ENCODE data around the gene DNAH10. TPM values are rescaled to one million over a fixed set of nuclear protein-coding genes. Genes with fewer than 3 reads are reported as not detected.

The DNAH10 gene
- total RNA-seq, 1 experiment from 2014 or later = 0.39 TPM

- in situ Hi-C loops (cut with HindIII; ENCODE audit: low pct_unique_long_range_greater_than_20kb, low sequenced_read_pairs) = no loop called here
- peaks cover 6% of the 10 kb centered on the region; the same call in 1 of the 2 replicates for H3K4me1 ChIP-seq (ENCODE audit: control insufficient read depth, insufficient read depth, low read length)
- no peak overlapping the region for H3K27ac ChIP-seq (ENCODE audit: low read length)
- BruUV-seq (replicated peaks) = no TSS peak
- CTCF ChIA-PET = no interaction called here
- intact Hi-C loops (cut with micrococcal nuclease; ENCODE audit: unreplicated experiment) = no loop called here
- H3K27me3 ChIP-seq (ENCODE audit: control insufficient read depth, insufficient read depth, low read length) = peaks cover 16% of the 10 kb centered on the region
- POLR2A ChIA-PET = interaction anchor here (0.7 kb wide), 1 partner anchor 52 kb away, joined by 10 read pairs; no protein-coding TSS in a partner anchor
- H3K36me3 ChIP-seq (ENCODE audit: control insufficient read depth, insufficient read depth, low read length) = no peaks in the 10 kb centered on the region
- H3K9me3 ChIP-seq (ENCODE audit: control insufficient read depth, insufficient read depth, low read depth, low read length) = no peaks in the 10 kb centered on the region
- no peak for DNase-seq (ENCODE audit: low read depth, low spot score)
- TF ChIP-seq TCF7L2 (IDR thresholded peaks at IDR 0.05; ENCODE audit: low read depth, low read length) (no peak), SIN3A (IDR thresholded peaks at IDR 0.05; ENCODE audit: borderline replicate concordance, insufficient read depth, low read depth, low read length) (no peak), REST (IDR thresholded peaks at IDR 0.05; ENCODE audit: insufficient read depth in 1 of 2, low read depth in 2 of 2, low read length in 1 of 2) (no peak), CTCF (IDR thresholded peaks at IDR 0.05) (no peak), POLR2AphosphoS5 (IDR thresholded peaks at IDR 0.05; ENCODE audit: low read depth, low read length) (no peak)
- no peak for ATAC-seq
- H3K4me3 ChIP-seq (ENCODE audit: low read depth in 2 of 2, low read length in 2 of 2) = no peak overlapping the region
Observed at GRCh38 chr12:123890536-123890902, 128.4 kb downstream of the DNAH10 start.

- TF ChIP-seq TCF7L2 (IDR thresholded peaks at IDR 0.05; ENCODE audit: low read depth, low read length) = no peak
- TF ChIP-seq REST (IDR thresholded peaks at IDR 0.05; ENCODE audit: insufficient read depth in 1 of 2, low read depth in 2 of 2, low read length in 1 of 2) = no peak
- TF ChIP-seq CTCF (IDR thresholded peaks at IDR 0.05) = no peak
- no peak for TF ChIP-seq POLR2AphosphoS5 (IDR thresholded peaks at IDR 0.05; ENCODE audit: low read depth, low read length)
- no peak for TF ChIP-seq SIN3A (IDR thresholded peaks at IDR 0.05; ENCODE audit: borderline replicate concordance, insufficient read depth, low read depth, low read length)
- no TSS peak for BruUV-seq (replicated peaks)
- intact Hi-C loops (cut with micrococcal nuclease; ENCODE audit: unreplicated experiment) = no loop called here
- no peaks in the 10 kb centered on the region for H3K36me3 ChIP-seq (ENCODE audit: control insufficient read depth, insufficient read depth, low read length)
- no peak overlapping the region for H3K27ac ChIP-seq (ENCODE audit: low read length)
- no peaks in the 10 kb centered on the region for H3K9me3 ChIP-seq (ENCODE audit: control insufficient read depth, insufficient read depth, low read depth, low read length)
- H3K27me3 ChIP-seq (ENCODE audit: control insufficient read depth, insufficient read depth, low read length) = peaks cover 11% of the 10 kb centered on the region
- ATAC-seq (no peak), DNase-seq (ENCODE audit: low read depth, low spot score) (no peak)
- ChIA-PET CTCF (no interaction called here), POLR2A (no interaction called here)
- no peak overlapping the region for H3K4me3 ChIP-seq (ENCODE audit: low read depth in 2 of 2, low read length in 2 of 2)
- in situ Hi-C loops (cut with HindIII; ENCODE audit: low pct_unique_long_range_greater_than_20kb, low sequenced_read_pairs) = no loop called here
- peaks cover 6% of the 10 kb centered on the region; the same call in 1 of the 2 replicates for H3K4me1 ChIP-seq (ENCODE audit: control insufficient read depth, insufficient read depth, low read length)
Observed at GRCh38 chr12:123891011-123891410, 128.9 kb downstream of the DNAH10 start.
